H1 (cell line): ENCODE measurements around the gene KIFBP. TPM values are rescaled to one million over a fixed set of nuclear protein-coding genes. Genes with fewer than 3 reads are reported as not detected.

Experiments
- CTCF ChIA-PET: fragments of 300-600 bp; sonication (Branson Sonifier 250); formaldehyde crosslinking; loops from one replicate; lab custom pipeline; 2021; ENCODE audit not compliant: partially characterized antibody; lab: Charles Lee
- POLR2A ChIA-PET: fragments of 300-600 bp; sonication (Branson Sonifier 250); formaldehyde crosslinking; loops from one replicate; lab custom pipeline; 2021; ENCODE audit warnings: inconsistent platforms; ENCODE audit not compliant: partially characterized antibody; lab: Charles Lee
- DNase-seq, 2 experiments: peaks; one replicate each; pipeline versions ENCODE4 v3.0.0 to v3.0.0-alpha.2; 2010 to 2022; ENCODE audit warnings: low spot score in 2 of 2, low read depth in 1 of 2, mixed read lengths in 1 of 2
- FAIRE-seq: peaks from 2 replicates; lab custom pipeline; 2011; peaks lifted over from hg19 to GRCh38; lab: Jason Lieb, UNC
- H2AFZ ChIP-seq: 2 replicates; pipeline ENCODE4 v1.8.1; 2012; ENCODE audit warnings: low read length, inconsistent platforms
- H2AK5ac ChIP-seq: 2 replicates; pipeline ENCODE4 v1.6.1; 2013; ENCODE audit warnings: low read depth, low read length
- H2BK120ac ChIP-seq: replicated peaks from 2 replicates; pipeline ENCODE3; 2013; ENCODE audit warnings: low read depth, low read length, inconsistent platforms
- H2BK12ac ChIP-seq: 2 replicates; pipeline ENCODE4 v1.6.1; 2013; ENCODE audit warnings: low read depth, low read length
- H2BK15ac ChIP-seq: 2 replicates; pipeline ENCODE4 v1.6.1; 2013; ENCODE audit warnings: low read length
- H2BK20ac ChIP-seq: 2 replicates; pipeline ENCODE4 v1.6.1; 2013; ENCODE audit warnings: low read length
- H2BK5ac ChIP-seq: 2 replicates; pipeline ENCODE4 v1.6.1; 2013; ENCODE audit warnings: low read depth, low read length
- H3K14ac ChIP-seq: 2 replicates; pipeline ENCODE4 v1.6.1; 2013; ENCODE audit warnings: inconsistent platforms; ENCODE audit not compliant: insufficient read length
- H3K18ac ChIP-seq: 2 replicates; pipeline ENCODE4 v1.6.1; 2013; ENCODE audit warnings: low read length; ENCODE audit errors: extremely low read depth
- H3K23ac ChIP-seq: 2 replicates; pipeline ENCODE4 v1.6.1; 2013; ENCODE audit warnings: inconsistent platforms; ENCODE audit not compliant: insufficient read length
- H3K23me2 ChIP-seq: 2 replicates; pipeline ENCODE4 v1.6.1; 2013; ENCODE audit warnings: low read depth, low read length
- H3K27ac ChIP-seq: 2 replicates; pipeline ENCODE4 v1.6.1; 2011; ENCODE audit warnings: low read depth, low read length, inconsistent platforms
- H3K27me3 ChIP-seq, 4 experiments: replicated peaks in 1 of 4; 1 replicate in 1 of 4; 2 replicates in 3 of 4; pipeline versions ENCODE4 v1.6.1 to v1.8.1; 2011 to 2013; ENCODE audit warnings: low read length in 3 of 4, mild to moderate bottlenecking in 3 of 4, inconsistent platforms in 2 of 4, mixed read lengths in 2 of 4, moderate library complexity in 1 of 4; ENCODE audit not compliant: control insufficient read depth in 3 of 4, insufficient read depth in 3 of 4; ENCODE audit errors: extremely low read depth in 1 of 4
- H3K36me3 ChIP-seq, 4 experiments: 2 replicates each; pipeline versions ENCODE4 v1.6.1 to v1.8.1; 2011 to 2013; ENCODE audit warnings: mild to moderate bottlenecking in 4 of 4, low read length in 3 of 4, moderate library complexity in 2 of 4, control low read depth in 1 of 4, inconsistent platforms in 1 of 4; ENCODE audit not compliant: insufficient read depth in 4 of 4, control insufficient read depth in 2 of 4
- H3K4ac ChIP-seq: replicated peaks from 2 replicates; pipeline ENCODE3; 2013; ENCODE audit warnings: low read length, low read depth, mixed read lengths, inconsistent platforms; ENCODE audit not compliant: insufficient read length
- H3K4me1 ChIP-seq, 4 experiments: replicated peaks in 1 of 4; 1 replicate in 1 of 4; 2 replicates in 3 of 4; pipeline versions ENCODE4 v1.6.1 to v1.8.1; 2011 to 2013; ENCODE audit warnings: low read length in 3 of 4, inconsistent platforms in 2 of 4, mixed read lengths in 1 of 4; ENCODE audit not compliant: insufficient read depth in 4 of 4, control insufficient read depth in 3 of 4
- H3K4me2 ChIP-seq, 2 experiments: 2 replicates each; pipeline versions ENCODE4 v1.6.1 to v1.8.1; 2011 to 2013; ENCODE audit warnings: low read depth in 2 of 2, low read length in 2 of 2, control low read depth in 1 of 2, inconsistent platforms in 1 of 2, mild to moderate bottlenecking in 1 of 2; ENCODE audit not compliant: insufficient read depth in 1 of 2
- H3K4me3 ChIP-seq, 4 experiments: fragments of 200-600, 300-600 bp in 1 of 4; sonication (generic), shearing (Covaris generic), sonication (Bioruptor Twin) in 1 of 4; 2 replicates each; pipeline versions ENCODE4 v1.5.1 to v1.8.1; 2011 to 2016; ENCODE audit warnings: low read length in 4 of 4, low read depth in 3 of 4, control low read depth in 2 of 4, inconsistent platforms in 2 of 4, mild to moderate bottlenecking in 2 of 4, mixed read lengths in 1 of 4, moderate library complexity in 1 of 4; ENCODE audit not compliant: insufficient read depth in 2 of 4; ENCODE audit errors: extremely low read depth in 1 of 4
- H3K56ac ChIP-seq: replicated peaks from 2 replicates; pipeline ENCODE3; 2013; ENCODE audit warnings: low read depth, mild to moderate bottlenecking, mixed read lengths, low read length, inconsistent platforms; ENCODE audit not compliant: insufficient read length
- H3K79me1 ChIP-seq: 2 replicates; pipeline ENCODE4 v1.6.1; 2013; ENCODE audit warnings: low read depth, low read length, control low read depth
- H3K79me2 ChIP-seq, 2 experiments: 2 replicates each; pipeline versions ENCODE4 v1.6.1 to v1.8.1; 2012 to 2013; ENCODE audit warnings: low read length in 2 of 2, mild to moderate bottlenecking in 2 of 2, inconsistent platforms in 1 of 2; ENCODE audit not compliant: insufficient read depth in 2 of 2, control insufficient read depth in 1 of 2
- H3K9ac ChIP-seq, 4 experiments: replicated peaks in 1 of 4; 1 replicate in 1 of 4; 2 replicates in 3 of 4; pipeline versions ENCODE4 v1.6.1 to v1.8.1; 2011 to 2013; ENCODE audit warnings: low read depth in 3 of 4, low read length in 3 of 4, control low read depth in 2 of 4, mild to moderate bottlenecking in 2 of 4, moderate library complexity in 2 of 4, inconsistent platforms in 1 of 4; ENCODE audit errors: extremely low read depth in 1 of 4
- H3K9me3 ChIP-seq, 2 experiments: 2 replicates each; pipeline versions ENCODE4 v1.6.1 to v1.8.1; 2012 to 2013; ENCODE audit warnings: mild to moderate bottlenecking in 2 of 2, moderate library complexity in 2 of 2, control low read depth in 1 of 2, inconsistent platforms in 1 of 2, low read depth in 1 of 2, low read length in 1 of 2, mixed read lengths in 1 of 2; ENCODE audit not compliant: insufficient read depth in 2 of 2
- H4K20me1 ChIP-seq, 2 experiments: replicated peaks in 1 of 2; 2 replicates each; pipeline versions ENCODE3 to v1.8.1; 2011 to 2013; ENCODE audit warnings: inconsistent platforms in 2 of 2, low read length in 2 of 2, mild to moderate bottlenecking in 1 of 2; ENCODE audit not compliant: insufficient read depth in 2 of 2, control insufficient read depth in 1 of 2
- H4K5ac ChIP-seq: 2 replicates; pipeline ENCODE4 v1.6.1; 2013; ENCODE audit warnings: low read length, low read depth, mixed read lengths, inconsistent platforms; ENCODE audit not compliant: insufficient read length
- H4K8ac ChIP-seq: 2 replicates; pipeline ENCODE4 v1.8.0; 2013; ENCODE audit warnings: mild to moderate bottlenecking, moderate library complexity, low read length, inconsistent platforms; ENCODE audit not compliant: insufficient read depth; ENCODE audit errors: extremely low read depth
- H4K91ac ChIP-seq: replicated peaks from 2 replicates; pipeline ENCODE3; 2013; ENCODE audit warnings: low read length, mixed read lengths, inconsistent platforms; ENCODE audit not compliant: insufficient read length
- GTF2F1 ChIP-seq: IDR thresholded peaks from 2 replicates; pipeline ENCODE4 v1.6.1; 2012; ENCODE audit warnings: low read depth, low read length, improper control_type of control experiment, borderline replicate concordance
- TAF7 ChIP-seq: optimal IDR thresholded peaks from 2 replicates; pipeline ENCODE3; 2011; ENCODE audit warnings: low read depth, mild to moderate bottlenecking, inconsistent platforms, low read length, moderate library complexity, borderline replicate concordance
- WGBS, 2 experiments: shearing (Covaris generic) in 1 of 2; methylation state at CpG; one replicate each; pipeline versions ENCODE4 v1.1.6 to v1.1.7; 2013 to 2015; ENCODE audit warnings: low lambda C conversion rate in 2 of 2, mixed read lengths in 2 of 2, inconsistent platforms in 1 of 2, low coverage in 1 of 2, missing lambda C conversion rate in 1 of 2; ENCODE audit not compliant: insufficient replicate concordance in 2 of 2, insufficient coverage in 1 of 2, insufficient read length in 1 of 2; ENCODE audit errors: extremely low coverage in 1 of 2, missing lambda C conversion rate in 1 of 2; 5-methylcytosine and 5-hydroxymethylcytosine counted together
- polyA plus RNA-seq, 7 experiments: library from polyadenylated mRNA; depleted of rRNA in 3 of 7; stranded (reverse) in 5 of 7; unstranded in 2 of 7; fragments of >200 nt in 5 of 7; fragments of 200-250 nt in 2 of 7; gene quantifications; 1 replicate in 5 of 7; 2 replicates in 1 of 7; 4 replicates in 1 of 7; pipeline versions ENCODE4 v1.2.1 to v1.2.3, GENCODE V29; 2011 to 2013; ENCODE audit warnings: missing spikeins in 2 of 7, mixed read lengths in 2 of 7
- total RNA-seq: library from RNA; stranded (reverse); fragmentation: NEBNext Ultra II Directional; extraction: Animal tissue kit (Norgen Biotek cat#: 25700); gene quantifications from 2 replicates; pipeline ENCODE4 v1.2.1, GENCODE V29; 2021

KIFBP gene
- total and polyA plus RNA-seq, 2 of the 8 experiments (the other 6 are each of a cell fraction or from before 2014, with no cell fraction given) = 17.3 to 34.6 TPM

DNA sequence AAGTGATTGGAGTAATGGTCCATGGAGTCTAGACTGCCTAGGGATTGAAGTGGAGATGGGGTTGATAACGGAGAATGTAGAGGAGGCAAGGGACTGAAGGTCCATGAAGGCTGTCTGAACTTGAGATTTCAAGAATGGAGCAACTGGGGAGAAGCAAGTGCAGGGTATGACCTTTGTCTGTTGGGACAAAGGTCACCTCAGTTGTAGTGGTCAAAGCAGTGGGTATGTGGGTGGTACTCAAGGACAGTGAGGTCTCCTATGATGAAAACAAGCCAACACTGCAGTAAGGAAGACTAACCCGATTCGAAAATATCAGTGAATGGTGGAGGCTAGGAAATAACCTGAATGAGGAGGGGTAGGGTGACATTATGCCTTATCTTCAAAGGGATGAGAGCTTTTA is 38.0 kb upstream of the KIFBP start:
- no peaks in the 10 kb centered on the region for H3K27me3 ChIP-seq
- H2BK120ac ChIP-seq = no peak overlapping the region
- WGBS, 2 experiments = 91% methylated on average over 3 of the region's 3 CpGs; no CpG with 5 or more reads in 1 of the 2 experiments
- H3K79me1 ChIP-seq = no peaks in the 10 kb centered on the region
- H3K56ac ChIP-seq = no peak overlapping the region
- no peak overlapping the region for H4K91ac ChIP-seq
- no peak overlapping the region for H2BK12ac ChIP-seq
- H3K27ac ChIP-seq = no peak overlapping the region
- no peak overlapping the region for H3K4me2 ChIP-seq
- H2AFZ ChIP-seq = no peak overlapping the region
- no peaks in the 10 kb centered on the region for H3K4me1 ChIP-seq
- no peak for FAIRE-seq
- H3K79me2 ChIP-seq = peaks cover 0 to under 1% of the 10 kb centered on the region in 2 experiments; a peak in 1 of 4 replicates
- H3K4me3 ChIP-seq = no peak overlapping the region
- H2BK5ac ChIP-seq = no peak overlapping the region
- CTCF ChIA-PET = no interaction called here
- no peak for DNase-seq
- no peak overlapping the region for H3K23ac ChIP-seq
- H3K9me3 ChIP-seq = no peaks in the 10 kb centered on the region
- no peak overlapping the region for H3K14ac ChIP-seq
- no peak overlapping the region for H3K18ac ChIP-seq
- H3K4ac ChIP-seq = no peak overlapping the region
- H2AK5ac ChIP-seq = no peak overlapping the region
- H2BK15ac ChIP-seq = no peak overlapping the region
- POLR2A ChIA-PET = interaction anchor here (1.6 to 9.3 kb wide), 3 partner anchors 10 to 34 kb away, joined by 3 to 91 read pairs (median 4); partner anchors contain the start of gene KIFBP
- no peak overlapping the region for H4K5ac ChIP-seq
- H3K23me2 ChIP-seq = peaks cover 4% of the 10 kb centered on the region
- H4K20me1 ChIP-seq = no peaks in the 10 kb centered on the region
- H4K8ac ChIP-seq = no peak overlapping the region
- H2BK20ac ChIP-seq = no peak overlapping the region
- no peak overlapping the region for H3K9ac ChIP-seq
- H3K36me3 ChIP-seq = peaks cover 0 to 16% (median 9%) of the 10 kb centered on the region in 4 experiments; a peak in 6 of 8 replicates
- TF ChIP-seq GTF2F1 (no peak), TAF7 (no peak)
